Measurements from ENCODE around the gene RTL1. TPM values are rescaled to one million over a fixed set of nuclear protein-coding genes. Genes with fewer than 3 reads are reported as not detected.

RTL1 gene
- polyA plus RNA-seq, 1 of the 3 experiments (the other 2 are of a cell fraction), result 0.07 TPM

DNA sequence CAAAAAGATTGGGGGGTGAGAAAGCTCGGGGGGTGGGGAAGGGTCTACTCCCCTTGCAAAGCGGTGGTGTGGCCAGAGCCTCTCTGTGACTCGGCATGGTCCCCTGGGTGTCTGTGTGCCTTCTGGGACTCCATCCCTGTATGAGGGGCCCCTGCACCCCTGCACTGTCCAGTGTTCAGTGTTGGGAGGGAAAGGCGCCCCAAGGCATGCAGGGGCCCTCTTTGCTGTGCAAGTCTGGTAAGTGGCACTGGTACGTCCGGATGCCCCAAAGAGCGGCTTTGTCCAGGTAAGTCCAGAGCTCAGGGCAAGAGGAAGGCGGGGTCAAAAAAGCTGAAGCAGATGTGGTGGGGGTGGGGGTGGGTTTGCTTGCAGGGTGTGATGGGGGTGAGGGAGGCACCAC lies 23.7 kb downstream of the RTL1 start:
- Histone ChIP-seq H3K27ac (ENCODE audit: low read depth in 2 of 2, low read length in 1 of 2) (peak overlapping the region in 1 of 2 experiments; percentile 34; a peak in 1 of 4 replicates), H3K4me3 (ENCODE audit: low read depth in 2 of 2, low read length in 1 of 2) (no peak overlapping the region), H3K4me1 (ENCODE audit: control insufficient read depth in 1 of 2, insufficient read depth in 2 of 2, low read depth in 1 of 2, low read length in 1 of 2) (peaks cover 0 to 28% of the 10 kb centered on the region in 2 experiments; a peak in 1 of 4 replicates), H3K9ac (no peak overlapping the region), H3F3A (replicated peaks; ENCODE audit: insufficient read depth) (no peaks in the 10 kb centered on the region), H3K79me2 (ENCODE audit: insufficient read depth) (no peaks in the 10 kb centered on the region), H3K9me3 (no peaks in the 10 kb centered on the region), H3K4me2 (no peak overlapping the region), H4K20me1 (ENCODE audit: insufficient read depth) (no peaks in the 10 kb centered on the region), H3K36me3 (replicated peaks in 1 of 2; ENCODE audit: control insufficient read depth in 1 of 2, insufficient read depth in 2 of 2, low read length in 1 of 2) (no peaks in the 10 kb centered on the region), H3K9me2 (no peaks in the 10 kb centered on the region), H2AFZ (ENCODE audit: low read depth) (no peak overlapping the region), H3K27me3 (ENCODE audit: insufficient read depth) (no peaks in the 10 kb centered on the region)
- 75% methylated on average over 8 of the region's 8 CpGs for WGBS (ENCODE audit: low lambda C conversion rate)
- CTCF ChIA-PET, result interaction anchor here (0.6 to 0.7 kb wide), 2 partner anchors 15 to 355 kb away, joined by 4 to 5 read pairs; no protein-coding TSS in a partner anchor
- POLR2A ChIA-PET, result no interaction called here
- DNase-seq, result no peak
- TF ChIP-seq RCOR1 (IDR thresholded peaks at IDR 0.05; ENCODE audit: low read length) (no peak), GATA2 (CRISPR knock-in tag; IDR thresholded peaks at IDR 0.05) (no peak), RAD21 (IDR thresholded peaks at IDR 0.05; ENCODE audit: low read length) (no peak), YY1 (IDR thresholded peaks at IDR 0.05; ENCODE audit: low read depth) (no peak), MXI1 (IDR thresholded peaks at IDR 0.05; ENCODE audit: low read depth, low read length) (no peak), EZH2phosphoT487 (IDR thresholded peaks at IDR 0.05; ENCODE audit: borderline replicate concordance, low read depth) (no peak), MEF2A (IDR thresholded peaks at IDR 0.05; ENCODE audit: borderline replicate concordance, low read depth) (no peak), NFIC (IDR thresholded peaks at IDR 0.05; ENCODE audit: borderline replicate concordance) (no peak), EP300 (IDR thresholded peaks at IDR 0.05; ENCODE audit: borderline replicate concordance in 1 of 2, low read depth in 1 of 2, low read length in 1 of 2) (no peak), NRF1 (IDR thresholded peaks at IDR 0.05; ENCODE audit: low read depth, low read length) (no peak), FOXJ3 (CRISPR knock-in tag; IDR thresholded peaks at IDR 0.05) (no peak), TCF12 (IDR thresholded peaks at IDR 0.05) (no peak), FOSL2 (IDR thresholded peaks at IDR 0.05; ENCODE audit: borderline replicate concordance, low read depth) (no peak), GABPA (IDR thresholded peaks at IDR 0.05; ENCODE audit: low read depth) (no peak)
- TF ChIP-seq, protein P1, sequence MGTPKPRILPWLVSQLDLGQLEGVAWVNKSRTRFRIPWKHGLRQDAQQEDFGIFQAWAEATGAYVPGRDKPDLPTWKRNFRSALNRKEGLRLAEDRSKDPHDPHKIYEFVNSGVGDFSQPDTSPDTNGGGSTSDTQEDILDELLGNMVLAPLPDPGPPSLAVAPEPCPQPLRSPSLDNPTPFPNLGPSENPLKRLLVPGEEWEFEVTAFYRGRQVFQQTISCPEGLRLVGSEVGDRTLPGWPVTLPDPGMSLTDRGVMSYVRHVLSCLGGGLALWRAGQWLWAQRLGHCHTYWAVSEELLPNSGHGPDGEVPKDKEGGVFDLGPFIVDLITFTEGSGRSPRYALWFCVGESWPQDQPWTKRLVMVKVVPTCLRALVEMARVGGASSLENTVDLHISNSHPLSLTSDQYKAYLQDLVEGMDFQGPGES (IDR thresholded peaks at IDR 0.05; ENCODE audit: low read depth, low read length), result no peak
- TF ChIP-seq, protein P2, sequence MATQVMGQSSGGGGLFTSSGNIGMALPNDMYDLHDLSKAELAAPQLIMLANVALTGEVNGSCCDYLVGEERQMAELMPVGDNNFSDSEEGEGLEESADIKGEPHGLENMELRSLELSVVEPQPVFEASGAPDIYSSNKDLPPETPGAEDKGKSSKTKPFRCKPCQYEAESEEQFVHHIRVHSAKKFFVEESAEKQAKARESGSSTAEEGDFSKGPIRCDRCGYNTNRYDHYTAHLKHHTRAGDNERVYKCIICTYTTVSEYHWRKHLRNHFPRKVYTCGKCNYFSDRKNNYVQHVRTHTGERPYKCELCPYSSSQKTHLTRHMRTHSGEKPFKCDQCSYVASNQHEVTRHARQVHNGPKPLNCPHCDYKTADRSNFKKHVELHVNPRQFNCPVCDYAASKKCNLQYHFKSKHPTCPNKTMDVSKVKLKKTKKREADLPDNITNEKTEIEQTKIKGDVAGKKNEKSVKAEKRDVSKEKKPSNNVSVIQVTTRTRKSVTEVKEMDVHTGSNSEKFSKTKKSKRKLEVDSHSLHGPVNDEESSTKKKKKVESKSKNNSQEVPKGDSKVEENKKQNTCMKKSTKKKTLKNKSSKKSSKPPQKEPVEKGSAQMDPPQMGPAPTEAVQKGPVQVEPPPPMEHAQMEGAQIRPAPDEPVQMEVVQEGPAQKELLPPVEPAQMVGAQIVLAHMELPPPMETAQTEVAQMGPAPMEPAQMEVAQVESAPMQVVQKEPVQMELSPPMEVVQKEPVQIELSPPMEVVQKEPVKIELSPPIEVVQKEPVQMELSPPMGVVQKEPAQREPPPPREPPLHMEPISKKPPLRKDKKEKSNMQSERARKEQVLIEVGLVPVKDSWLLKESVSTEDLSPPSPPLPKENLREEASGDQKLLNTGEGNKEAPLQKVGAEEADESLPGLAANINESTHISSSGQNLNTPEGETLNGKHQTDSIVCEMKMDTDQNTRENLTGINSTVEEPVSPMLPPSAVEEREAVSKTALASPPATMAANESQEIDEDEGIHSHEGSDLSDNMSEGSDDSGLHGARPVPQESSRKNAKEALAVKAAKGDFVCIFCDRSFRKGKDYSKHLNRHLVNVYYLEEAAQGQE (IDR thresholded peaks at IDR 0.05; ENCODE audit: low read depth, low read length), result no peak
